ENCODE measurements around the gene TIMM17A.
"Not testable (repeated sequence)": the region's sequence is repeated elsewhere in the genome, so short reads cannot be mapped to it uniquely, and the experiment has no call there.

The TIMM17A gene

DNA sequence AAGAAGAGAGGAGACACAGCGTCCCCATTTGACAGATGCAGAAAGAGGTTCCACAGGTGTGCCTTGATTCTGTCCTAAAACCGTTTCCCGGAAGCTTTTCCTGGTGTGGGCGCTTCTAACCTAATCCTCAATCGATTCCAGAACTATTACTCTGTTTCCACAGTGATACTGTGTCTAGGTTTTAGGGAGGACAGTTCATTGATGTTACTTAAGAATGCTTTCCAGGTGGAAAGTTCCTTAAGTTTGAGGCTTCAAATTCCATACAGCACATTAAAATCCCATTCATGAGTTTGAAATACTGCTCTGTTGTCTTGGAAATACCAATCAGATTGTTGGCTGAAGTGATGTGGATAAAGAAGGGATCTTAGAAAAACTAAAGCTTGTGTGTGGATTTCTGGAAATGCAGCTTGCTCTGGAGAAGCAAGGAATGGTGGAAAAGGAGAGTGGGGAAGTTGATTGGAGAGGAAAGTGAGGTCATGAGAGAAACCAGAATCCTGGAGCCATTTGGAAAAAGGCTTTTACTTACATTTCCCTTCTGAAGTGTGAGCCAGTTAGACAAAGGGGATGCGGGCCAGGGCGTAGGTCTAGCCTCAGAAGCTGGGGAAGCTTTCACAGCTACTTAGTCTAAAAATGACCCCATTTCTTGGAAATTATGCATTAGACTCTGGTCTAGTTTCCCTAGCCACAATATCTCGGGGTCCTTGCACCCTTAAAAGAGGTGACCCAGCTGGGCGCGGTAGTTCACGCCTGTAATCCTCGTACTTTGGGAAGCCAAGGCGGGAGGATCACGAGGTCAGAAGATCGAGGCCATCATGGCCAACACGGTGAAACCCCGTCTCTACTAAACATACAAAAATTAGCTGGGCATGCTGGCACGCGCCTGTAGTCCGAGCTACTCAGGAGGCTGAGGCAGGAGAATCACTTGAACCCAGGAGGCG, 61.8 kb downstream of the TIMM17A start:
- no peak for DNase-seq (ENCODE audit: low read depth)
- no peak overlapping the region for H3K4me3 ChIP-seq (ENCODE audit: control insufficient read depth, low read depth, low read length)
- TF ChIP-seq, protein P1, sequence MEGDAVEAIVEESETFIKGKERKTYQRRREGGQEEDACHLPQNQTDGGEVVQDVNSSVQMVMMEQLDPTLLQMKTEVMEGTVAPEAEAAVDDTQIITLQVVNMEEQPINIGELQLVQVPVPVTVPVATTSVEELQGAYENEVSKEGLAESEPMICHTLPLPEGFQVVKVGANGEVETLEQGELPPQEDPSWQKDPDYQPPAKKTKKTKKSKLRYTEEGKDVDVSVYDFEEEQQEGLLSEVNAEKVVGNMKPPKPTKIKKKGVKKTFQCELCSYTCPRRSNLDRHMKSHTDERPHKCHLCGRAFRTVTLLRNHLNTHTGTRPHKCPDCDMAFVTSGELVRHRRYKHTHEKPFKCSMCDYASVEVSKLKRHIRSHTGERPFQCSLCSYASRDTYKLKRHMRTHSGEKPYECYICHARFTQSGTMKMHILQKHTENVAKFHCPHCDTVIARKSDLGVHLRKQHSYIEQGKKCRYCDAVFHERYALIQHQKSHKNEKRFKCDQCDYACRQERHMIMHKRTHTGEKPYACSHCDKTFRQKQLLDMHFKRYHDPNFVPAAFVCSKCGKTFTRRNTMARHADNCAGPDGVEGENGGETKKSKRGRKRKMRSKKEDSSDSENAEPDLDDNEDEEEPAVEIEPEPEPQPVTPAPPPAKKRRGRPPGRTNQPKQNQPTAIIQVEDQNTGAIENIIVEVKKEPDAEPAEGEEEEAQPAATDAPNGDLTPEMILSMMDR (IDR thresholded peaks at IDR 0.05; ENCODE audit: control insufficient read depth, insufficient read depth, low read depth, low read length, missing control alignments), result no peak

DNA sequence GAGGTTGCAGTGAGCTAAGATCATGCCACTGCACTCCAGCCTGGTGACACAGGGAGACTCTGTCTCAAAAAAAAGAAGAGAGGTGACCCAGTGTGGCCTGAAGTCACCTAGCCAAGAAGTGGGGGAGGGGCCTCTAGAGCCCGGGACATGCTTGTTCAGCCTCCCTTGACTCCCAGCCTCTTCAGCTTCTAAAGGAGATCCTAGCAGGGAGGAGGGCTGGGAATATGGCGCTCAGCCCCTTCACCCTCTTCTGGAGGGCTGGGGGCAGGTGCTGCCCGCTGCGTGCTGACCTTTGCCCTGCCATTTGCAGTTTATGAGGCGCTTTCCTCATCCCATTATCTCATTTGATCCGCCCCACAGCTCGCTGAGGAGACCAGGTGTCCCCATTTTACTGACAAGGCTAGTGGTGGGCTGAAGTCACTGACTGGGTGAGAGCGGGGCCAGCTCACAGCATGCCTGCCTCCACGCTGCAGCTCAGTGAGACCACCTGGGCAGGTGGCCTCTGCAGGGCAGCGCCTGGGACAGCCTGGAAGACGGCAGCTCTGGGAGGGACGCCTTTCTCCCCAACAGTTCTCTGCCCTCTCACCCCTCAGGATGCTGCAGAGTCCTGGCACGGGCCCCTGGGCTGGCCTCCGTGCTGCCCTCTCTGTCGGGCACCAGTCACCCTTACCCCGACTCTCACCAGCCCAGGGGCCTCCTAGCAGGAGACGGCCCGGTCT, 62.6 kb downstream of the TIMM17A start:
- TF ChIP-seq, protein P1 (IDR thresholded peaks at IDR 0.05; ENCODE audit: control insufficient read depth, insufficient read depth, low read depth, low read length, missing control alignments), result no peak
- no peak overlapping the region for H3K4me3 ChIP-seq (ENCODE audit: control insufficient read depth, low read depth, low read length)
- no peak for DNase-seq (ENCODE audit: low read depth)

DNA sequence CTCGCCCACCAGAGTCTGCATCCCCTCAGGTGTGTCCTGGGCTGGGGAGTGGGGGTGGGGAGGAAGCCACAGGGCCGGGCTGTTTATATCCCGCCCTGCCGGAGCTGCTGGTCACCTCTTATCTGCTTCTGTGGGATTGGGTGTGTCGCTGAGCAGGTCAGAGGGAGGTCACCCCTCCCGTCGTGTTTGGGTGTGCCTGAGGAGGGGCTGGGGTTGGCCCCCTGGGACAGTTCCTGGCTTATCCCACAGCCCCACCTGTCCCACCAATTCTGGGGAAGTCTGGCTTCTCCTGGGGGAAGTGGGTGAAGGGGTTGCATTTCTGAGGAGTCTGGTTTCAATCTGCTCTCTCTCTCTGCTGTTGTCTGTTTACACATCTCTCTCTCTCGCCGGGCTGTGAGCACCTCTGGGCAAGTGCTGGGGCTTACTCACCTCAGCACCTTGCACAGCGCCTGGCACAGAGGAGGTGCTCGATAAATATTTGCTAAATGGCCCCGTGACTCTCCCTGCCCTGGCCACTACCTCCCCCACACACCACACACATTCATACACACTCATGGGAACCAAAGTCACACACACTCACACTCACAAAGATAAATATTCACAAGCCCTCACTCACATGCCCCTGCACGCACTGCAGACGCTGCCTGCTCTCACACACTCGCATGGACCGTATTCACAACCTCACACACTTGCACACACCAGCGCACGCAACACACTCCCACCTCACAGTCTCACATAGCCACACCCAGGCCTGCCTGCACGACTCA, 63.3 kb downstream of the TIMM17A start:
- no peak overlapping the region for H3K4me3 ChIP-seq (ENCODE audit: control insufficient read depth, low read depth, low read length)
- no peak for DNase-seq (ENCODE audit: low read depth)
- TF ChIP-seq, protein P1 (IDR thresholded peaks at IDR 0.05; ENCODE audit: control insufficient read depth, insufficient read depth, low read depth, low read length, missing control alignments), result no peak

DNA sequence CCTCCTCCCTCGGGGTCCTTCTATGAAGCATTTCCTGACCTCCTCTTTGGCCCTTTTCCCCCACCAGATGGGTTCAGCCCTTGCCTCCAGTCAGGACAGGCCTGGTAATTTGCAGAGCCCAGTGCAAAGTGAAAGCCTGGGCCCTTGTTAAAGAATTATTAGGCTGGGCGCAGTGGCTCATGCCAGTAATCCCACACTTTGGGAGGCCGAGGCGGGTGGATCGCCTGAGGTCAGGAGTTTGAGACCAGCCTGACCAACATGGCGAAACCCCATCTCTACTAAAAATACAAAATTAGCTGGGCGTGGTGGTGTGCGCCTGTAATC, 63.9 kb downstream of the TIMM17A start:
- DNase-seq (ENCODE audit: low read depth); H3K4me3 ChIP-seq (ENCODE audit: control insufficient read depth, low read depth, low read length): not testable (repeated sequence)
